MM.1S (cell line): ENCODE data around the gene RBM23.

ENCODE experiments used
- DNase-seq: peaks from one replicate; pipeline ENCODE4 v3.0.0-alpha.2; 2015
- H2AFZ ChIP-seq: fragments of 300-600 bp; sonication (generic); 2 replicates; pipeline ENCODE4 v1.6.0; 2016; ENCODE audit warnings: antibody characterized with exemption, low read length
- H3F3A ChIP-seq: fragments of 300-600 bp; sonication (generic); 2 replicates; pipeline ENCODE4 v1.6.1; 2016; ENCODE audit warnings: mild to moderate bottlenecking, antibody characterized with exemption, low read length, moderate library complexity, mixed read lengths; ENCODE audit not compliant: insufficient read depth
- H3K27ac ChIP-seq: fragments of 300-600 bp; sonication (generic); 2 replicates; pipeline ENCODE4 v1.5.1; 2016; ENCODE audit warnings: mild to moderate bottlenecking, low read length
- H3K27me3 ChIP-seq: fragments of 300-600 bp; sonication (generic); replicated peaks from 2 replicates; pipeline ENCODE4 v1.6.0; 2016; ENCODE audit warnings: low read length; ENCODE audit not compliant: insufficient read depth
- H3K36me3 ChIP-seq: fragments of 300-600 bp; sonication (generic); replicated peaks from 2 replicates; pipeline ENCODE4 v1.6.1; 2016; ENCODE audit warnings: mild to moderate bottlenecking, low read length, mixed read lengths; ENCODE audit not compliant: insufficient read depth
- H3K4me1 ChIP-seq: fragments of 300-600 bp; sonication (generic); 2 replicates; pipeline ENCODE4 v1.6.1; 2016; ENCODE audit warnings: low read length, mixed read lengths
- H3K4me2 ChIP-seq: fragments of 300-600 bp; sonication (generic); 2 replicates; pipeline ENCODE4 v1.6.0; 2016; ENCODE audit warnings: low read depth, low read length
- H3K4me3 ChIP-seq: fragments of 300-600 bp; sonication (generic); 2 replicates; pipeline ENCODE4 v1.5.1; 2016; ENCODE audit warnings: low read length, mixed read lengths
- H3K79me2 ChIP-seq: fragments of 300-600 bp; sonication (generic); 2 replicates; pipeline ENCODE4 v1.6.1; 2016; ENCODE audit warnings: mixed run types, low read length, mixed read lengths
- H3K9ac ChIP-seq: fragments of 300-600 bp; sonication (generic); 2 replicates; pipeline ENCODE4 v1.6.1; 2016; ENCODE audit warnings: low read length, mixed read lengths
- H3K9me2 ChIP-seq: fragments of 300-600 bp; sonication (generic); replicated peaks from 2 replicates; pipeline ENCODE4 v1.6.1; 2016; ENCODE audit warnings: mild to moderate bottlenecking, low read length, mixed read lengths; ENCODE audit not compliant: insufficient read depth
- H3K9me3 ChIP-seq: fragments of 300-600 bp; sonication (generic); replicated peaks from 2 replicates; pipeline ENCODE4 v1.6.1; 2016; ENCODE audit warnings: mild to moderate bottlenecking, low read length, mixed read lengths; ENCODE audit not compliant: insufficient read depth
- H4K20me1 ChIP-seq: fragments of 300-600 bp; sonication (generic); 2 replicates; pipeline ENCODE4 v1.6.1; 2016; ENCODE audit warnings: mild to moderate bottlenecking, low read length, moderate library complexity, mixed read lengths; ENCODE audit not compliant: insufficient read depth
- EZH2 ChIP-seq: fragments of 300-600 bp; sonication (generic); optimal IDR thresholded peaks from 2 replicates; pipeline ENCODE3; 2017; ENCODE audit warnings: low read depth, mild to moderate bottlenecking, antibody characterized with exemption, low read length, mixed read lengths
- EZH2phosphoT487 ChIP-seq: fragments of 300-600 bp; sonication (generic); IDR thresholded peaks from 2 replicates; pipeline ENCODE4 v1.6.1; 2018; ENCODE audit warnings: antibody characterized with exemption, low read length
- TF ChIP-seq, protein P1 (sequence below): fragments of 300-600 bp; sonication (generic); IDR thresholded peaks from 2 replicates; pipeline ENCODE4 v1.5.1; 2016; ENCODE audit warnings: antibody characterized with exemption, low read length, mixed read lengths

RBM23 gene

DNA sequence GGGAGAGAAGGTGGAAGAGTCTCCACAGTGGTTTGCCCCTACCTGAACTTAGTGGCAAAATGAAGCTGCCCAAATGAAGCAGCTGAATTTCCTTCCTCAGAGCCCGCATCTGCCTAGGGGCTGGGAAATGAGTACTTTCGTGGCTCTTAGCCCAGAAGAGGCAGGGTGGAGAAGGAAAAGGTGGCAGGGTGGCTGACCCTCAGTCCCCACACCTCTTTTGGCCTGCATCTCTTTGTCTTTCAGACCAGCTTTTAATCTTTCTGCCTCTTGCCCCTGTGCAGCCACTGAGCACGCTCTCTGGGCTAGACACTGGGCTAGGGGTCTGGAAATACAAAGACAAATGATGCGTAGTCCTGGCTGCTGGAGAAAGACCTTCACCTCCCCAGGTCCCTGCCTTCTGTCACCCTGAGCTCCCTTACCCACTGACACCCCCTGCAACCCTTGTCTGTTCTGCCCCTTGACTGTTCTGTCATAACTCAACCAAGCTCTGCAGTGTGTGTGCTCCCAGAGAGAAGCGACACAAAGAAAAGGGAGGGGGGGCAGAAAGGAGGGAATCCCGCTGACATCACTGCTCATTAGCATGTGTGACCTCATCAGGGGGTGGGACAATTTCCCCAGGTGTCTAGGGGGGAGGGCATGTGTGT, 36.3 kb downstream of the RBM23 start:
- Histone ChIP-seq H3K9ac (no peak overlapping the region), H3K9me2 (no peaks in the 10 kb centered on the region), H3K4me1 (peaks cover 5% of the 10 kb centered on the region; the same call in 1 of the 2 replicates), H3K9me3 (no peaks in the 10 kb centered on the region), H3F3A (peaks cover 14% of the 10 kb centered on the region), H2AFZ (no peak overlapping the region), H3K27me3 (no peaks in the 10 kb centered on the region), H4K20me1 (no peaks in the 10 kb centered on the region), H3K36me3 (no peaks in the 10 kb centered on the region), H3K4me2 (no peak overlapping the region), H3K79me2 (no peaks in the 10 kb centered on the region), H3K27ac (no peak overlapping the region), H3K4me3 (no peak overlapping the region)
- DNase-seq: no peak
- TF ChIP-seq EZH2 (no peak), EZH2phosphoT487 (no peak)
- TF ChIP-seq, protein P1, sequence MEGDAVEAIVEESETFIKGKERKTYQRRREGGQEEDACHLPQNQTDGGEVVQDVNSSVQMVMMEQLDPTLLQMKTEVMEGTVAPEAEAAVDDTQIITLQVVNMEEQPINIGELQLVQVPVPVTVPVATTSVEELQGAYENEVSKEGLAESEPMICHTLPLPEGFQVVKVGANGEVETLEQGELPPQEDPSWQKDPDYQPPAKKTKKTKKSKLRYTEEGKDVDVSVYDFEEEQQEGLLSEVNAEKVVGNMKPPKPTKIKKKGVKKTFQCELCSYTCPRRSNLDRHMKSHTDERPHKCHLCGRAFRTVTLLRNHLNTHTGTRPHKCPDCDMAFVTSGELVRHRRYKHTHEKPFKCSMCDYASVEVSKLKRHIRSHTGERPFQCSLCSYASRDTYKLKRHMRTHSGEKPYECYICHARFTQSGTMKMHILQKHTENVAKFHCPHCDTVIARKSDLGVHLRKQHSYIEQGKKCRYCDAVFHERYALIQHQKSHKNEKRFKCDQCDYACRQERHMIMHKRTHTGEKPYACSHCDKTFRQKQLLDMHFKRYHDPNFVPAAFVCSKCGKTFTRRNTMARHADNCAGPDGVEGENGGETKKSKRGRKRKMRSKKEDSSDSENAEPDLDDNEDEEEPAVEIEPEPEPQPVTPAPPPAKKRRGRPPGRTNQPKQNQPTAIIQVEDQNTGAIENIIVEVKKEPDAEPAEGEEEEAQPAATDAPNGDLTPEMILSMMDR: no peak

DNA sequence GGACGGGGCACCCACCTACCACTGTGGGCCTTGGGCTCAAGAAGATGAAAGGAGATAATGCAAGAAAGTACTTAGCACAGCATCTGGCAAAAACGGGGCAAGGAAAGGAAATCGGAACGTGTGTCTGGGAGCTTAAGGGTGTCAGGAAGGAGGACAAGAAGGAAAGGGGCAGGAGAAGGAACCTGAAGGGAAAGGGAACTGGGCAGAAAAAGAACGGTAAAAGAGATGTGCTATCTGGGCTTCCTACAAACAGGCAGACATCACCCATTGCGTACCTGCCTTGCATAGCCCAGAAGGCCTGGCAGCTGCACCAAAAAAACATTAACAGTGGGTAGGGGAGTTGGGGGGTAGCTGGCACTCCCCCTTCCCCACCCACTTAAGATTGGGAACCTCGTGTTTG, 36.9 kb downstream of the RBM23 start:
- no peak overlapping the region for H3K27ac ChIP-seq
- no peak overlapping the region for H3K4me2 ChIP-seq
- no peak overlapping the region for H2AFZ ChIP-seq

DNA sequence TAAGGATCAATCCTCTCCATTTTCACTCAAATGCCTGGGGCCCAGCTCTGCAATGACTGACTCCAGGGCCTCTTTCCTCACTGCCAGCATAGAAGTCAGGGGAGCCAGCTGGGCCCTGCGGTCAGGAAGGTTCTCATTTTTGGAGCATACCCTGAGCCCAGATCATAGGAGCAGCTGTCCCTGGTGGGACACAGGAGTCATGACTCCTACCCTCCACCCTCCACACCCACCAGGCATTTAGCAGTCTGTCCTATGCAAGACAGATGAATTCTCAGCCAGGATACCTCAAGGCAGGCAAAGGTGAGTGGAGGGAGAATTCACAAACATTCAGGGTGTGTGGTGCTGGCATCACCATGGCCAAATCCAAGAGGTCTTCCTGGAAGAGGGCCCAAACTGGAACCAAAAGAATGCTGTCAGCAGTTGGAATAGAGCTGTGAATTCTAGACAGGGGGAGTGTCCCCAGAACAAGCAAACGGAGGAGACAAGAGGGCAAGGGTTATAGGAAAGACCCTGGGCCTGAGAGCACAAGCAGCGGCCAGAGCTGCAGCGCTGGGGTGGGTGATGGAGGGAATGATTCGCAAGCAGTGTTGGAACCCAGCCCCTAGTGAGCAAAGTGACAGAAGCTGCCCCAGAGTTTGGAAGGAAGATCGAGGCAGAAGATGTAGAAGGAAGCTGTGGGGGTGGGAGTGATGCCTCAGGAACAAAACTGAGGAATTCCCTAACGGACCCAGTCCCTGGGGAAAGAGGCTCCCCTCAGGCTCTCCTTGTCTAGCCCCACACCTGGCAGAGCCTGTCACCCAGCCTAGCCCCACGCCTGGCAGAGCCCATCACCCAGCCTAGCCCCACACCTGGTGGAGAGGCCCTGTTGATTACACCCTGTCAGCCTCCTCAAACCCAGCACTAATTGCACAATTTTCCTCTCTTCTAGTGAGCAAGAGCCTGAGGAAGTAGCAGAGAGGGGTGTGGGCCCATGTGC, 40.4 kb downstream of the RBM23 start:
- Histone ChIP-seq H3F3A (no peaks in the 10 kb centered on the region), H2AFZ (no peak overlapping the region), H3K27me3 (no peaks in the 10 kb centered on the region), H3K27ac (no peak overlapping the region), H3K4me3 (no peak overlapping the region), H3K4me2 (no peak overlapping the region), H3K9ac (no peak overlapping the region), H3K9me3 (no peaks in the 10 kb centered on the region), H3K4me1 (no peaks in the 10 kb centered on the region), H3K79me2 (no peaks in the 10 kb centered on the region), H4K20me1 (no peaks in the 10 kb centered on the region), H3K9me2 (no peaks in the 10 kb centered on the region), H3K36me3 (no peaks in the 10 kb centered on the region)
- no peak for DNase-seq
- TF ChIP-seq EZH2 (no peak), EZH2phosphoT487 (no peak)
- TF ChIP-seq, protein P1: no peak

More for the DNA sequence above, 36.9 kb downstream of the RBM23 start:
- Histone ChIP-seq H3K4me3 (no peak overlapping the region), H3K9me2 (no peaks in the 10 kb centered on the region), H3F3A (peaks cover 10% of the 10 kb centered on the region), H3K4me1 (peaks cover 5% of the 10 kb centered on the region; the same call in 1 of the 2 replicates), H3K79me2 (no peaks in the 10 kb centered on the region), H3K27me3 (no peaks in the 10 kb centered on the region), H3K9ac (no peak overlapping the region), H4K20me1 (no peaks in the 10 kb centered on the region), H3K9me3 (no peaks in the 10 kb centered on the region), H3K36me3 (no peaks in the 10 kb centered on the region)
- DNase-seq: no peak
- TF ChIP-seq, protein P1: no peak
- no peak for TF ChIP-seq EZH2phosphoT487
